Transverse colon (tissue), 4 donors: Measurements from ENCODE around the gene TMEM174. TPM values are rescaled to one million over a fixed set of nuclear protein-coding genes. Genes with fewer than 3 reads are reported as not detected.
A peak's percentile ranks its signal among the peaks of the same experiment; 100 is the strongest.

ENCODE experiments used
- DNase-seq: peaks from one replicate; pipeline ENCODE4 v3.0.0-alpha.2; 2019
- H3K27ac ChIP-seq, 4 donors: fragments of 200-600 bp; sonication (generic); 2 replicates each; pipeline ENCODE4 v1.5.1; 2016 to 2018; ENCODE audit warnings: inconsistent platforms in 4 of 4
- H3K27me3 ChIP-seq: fragments of 200-600 bp; sonication (generic); 2 replicates; pipeline ENCODE4 v1.5.1; 2017; ENCODE audit warnings: inconsistent platforms
- H3K36me3 ChIP-seq, 4 donors: fragments of 200-600 bp; sonication (generic); 2 replicates each; pipeline ENCODE4 v1.5.1; 2017 to 2019; ENCODE audit warnings: inconsistent platforms in 4 of 4
- H3K4me1 ChIP-seq, 4 donors: fragments of 200-600 bp; sonication (generic); 2 replicates each; pipeline ENCODE4 v1.5.1; 2017 to 2020; ENCODE audit warnings: inconsistent platforms in 4 of 4
- H3K4me3 ChIP-seq, 4 donors: fragments of 200-600 bp; sonication (generic); 1 replicate in 1 of 4; 2 replicates in 3 of 4; pipeline versions ENCODE4 v1.5.1 to v1.6.1; 2017 to 2019; ENCODE audit warnings: inconsistent platforms in 4 of 4
- H3K9me3 ChIP-seq, 2 donors: fragments of 200-600 bp; sonication (generic); 2 replicates each; pipeline ENCODE4 v1.5.1; 2017 to 2019; ENCODE audit warnings: inconsistent platforms in 2 of 2
- CTCF ChIP-seq, 5 experiments: fragments of 200-600 bp in 3 of 5; fragments of 450-650 bp in 2 of 5; sonication (generic) in 3 of 5; IDR thresholded peaks; 1 replicate in 2 of 5; 2 replicates in 3 of 5; pipeline ENCODE4 v1.5.1; 2016 to 2017; ENCODE audit warnings: antibody characterized with exemption in 5 of 5, inconsistent platforms in 3 of 5, mild to moderate bottlenecking in 2 of 5, moderate library complexity in 1 of 5
- EP300 ChIP-seq: sonication (generic); formaldehyde crosslinking; IDR thresholded peaks from one replicate; pipeline ENCODE4 v1.6.1; 2017; ENCODE audit warnings: antibody characterized with exemption, low read depth
- POLR2A ChIP-seq: fragments of 450-650 bp; IDR thresholded peaks from one replicate; pipeline ENCODE4 v1.6.1; 2016; ENCODE audit warnings: antibody characterized with exemption, mild to moderate bottlenecking, moderate library complexity
- POLR2AphosphoS5 ChIP-seq, 3 donors: sonication (generic); formaldehyde crosslinking; IDR thresholded peaks; one replicate each; pipeline ENCODE4 v1.6.1; 2016; ENCODE audit warnings: antibody characterized with exemption in 3 of 3
- WGBS, 2 donors: methylation state at CpG; one replicate each; pipeline ENCODE4 v1.1.5; 2018; ENCODE audit warnings: low coverage in 1 of 2; 5-methylcytosine and 5-hydroxymethylcytosine counted together
- in situ Hi-C, 4 donors: fragments of 200-750 bp; cut with MboI; loops; one replicate each; pipeline versions ENCODE4 v1.15.0 to v1.15.1; 2017; ENCODE audit warnings: low sequenced_read_pairs in 3 of 4, low pct_ligation_motif_present in 1 of 4, low pct_unique_long_range_greater_than_20kb in 1 of 4
- intact Hi-C: fragments of 100-400 bp; cut with DNase I; formaldehyde crosslinking; loops from one replicate; pipeline ENCODE4 v1.15.1; 2023; ENCODE audit warnings: low total_unique reads
- total RNA-seq, 4 donors: library from RNA; depleted of rRNA; stranded (reverse); fragments of >200 nt; gene quantifications; one replicate each; pipeline ENCODE4 v1.1.0, GENCODE V29; 2016

Gene TMEM174
- total RNA-seq, 4 donors from 2014 or later, result 0.64 TPM; not detected in 3

GRCh38 chr5:73130811-73131210, 42.2 kb upstream of the TMEM174 start:
- Histone ChIP-seq H3K4me1 (peaks cover 0 to 29% (median 7%) of the 10 kb centered on the region in 4 donors), H3K4me3 (no peak overlapping the region), H3K27ac (no peak overlapping the region), H3K36me3 (no peaks in the 10 kb centered on the region), H3K27me3 (no peaks in the 10 kb centered on the region), H3K9me3 (no peaks in the 10 kb centered on the region)
- DNase-seq, result no peak
- intact Hi-C loops, result no loop called here
- TF ChIP-seq POLR2A (no peak), CTCF (IDR thresholded peaks at IDR 0.05) (no peak), EP300 (no peak), POLR2AphosphoS5 (IDR thresholded peaks at IDR 0.05) (no peak)
- in situ Hi-C loops, result no loop called here
- 87% methylated on average over 1 of the region's 1 CpG; no CpG with 5 or more reads in 1 of the 2 donors for WGBS, 2 donors

- Histone ChIP-seq H3K27me3 (no peaks in the 10 kb centered on the region), H3K4me1 (peaks cover 0 to 26% (median 7%) of the 10 kb centered on the region in 4 donors), H3K4me3 (no peak overlapping the region), H3K9me3 (no peaks in the 10 kb centered on the region), H3K36me3 (no peaks in the 10 kb centered on the region), H3K27ac (peak overlapping the region in 2 of 4 donors; percentile 21)
- TF ChIP-seq POLR2AphosphoS5 (IDR thresholded peaks at IDR 0.05) (peak in 1 of 3 donors; percentile 13), POLR2A (no peak)
- intact Hi-C loops, result no loop called here
- in situ Hi-C loops, result no loop called here
- no peak for DNase-seq
- WGBS, 2 donors, result 66 to 73% methylated on average over 3 of the region's 3 CpGs
Measured at GRCh38 chr5:73131711-73132425, 41.1 kb upstream of the TMEM174 start.

- Histone ChIP-seq H3K36me3 (no peaks in the 10 kb centered on the region), H3K9me3 (no peaks in the 10 kb centered on the region), H3K27ac (no peak overlapping the region), H3K4me3 (no peak overlapping the region), H3K4me1 (peaks cover 0 to 26% (median 7%) of the 10 kb centered on the region in 4 donors), H3K27me3 (no peaks in the 10 kb centered on the region)
- intact Hi-C loops (no loop called here), in situ Hi-C loops (no loop called here)
- 61 to 79% methylated on average over 2 of the region's 2 CpGs for WGBS, 2 donors
- TF ChIP-seq POLR2AphosphoS5 (IDR thresholded peaks at IDR 0.05) (no peak), CTCF (IDR thresholded peaks at IDR 0.05) (no peak), POLR2A (no peak)
- no peak for DNase-seq
Measured at GRCh38 chr5:73132759-73133158, 40.2 kb upstream of the TMEM174 start.

- no peak overlapping the region for H3K4me3 ChIP-seq
- no peak overlapping the region for H3K27ac ChIP-seq
- intact Hi-C loops, result no loop called here
- H3K36me3 ChIP-seq, result no peaks in the 10 kb centered on the region
- H3K9me3 ChIP-seq, result no peaks in the 10 kb centered on the region
- WGBS, 2 donors, result 94 to 100% methylated on average over 2 to 3 of the region's 3 CpGs
- TF ChIP-seq POLR2A (no peak), EP300 (no peak)
- in situ Hi-C loops, result no loop called here
- no peak for DNase-seq
- H3K4me1 ChIP-seq, result peaks cover 0 to 27% (median 9%) of the 10 kb centered on the region in 4 donors
- no peaks in the 10 kb centered on the region for H3K27me3 ChIP-seq
Measured at GRCh38 chr5:73135021-73135420, 38.0 kb upstream of the TMEM174 start.

GRCh38 chr5:73135429-73136054, 37.5 kb upstream of the TMEM174 start:
- Histone ChIP-seq H3K9me3 (no peaks in the 10 kb centered on the region), H3K4me3 (no peak overlapping the region), H3K27ac (no peak overlapping the region), H3K4me1 (peaks cover 0 to 24% (median 9%) of the 10 kb centered on the region in 4 donors), H3K27me3 (no peaks in the 10 kb centered on the region), H3K36me3 (no peaks in the 10 kb centered on the region)
- peak in 3 of 5 experiments; percentile 23 to 35 (median 31) for TF ChIP-seq CTCF (IDR thresholded peaks at IDR 0.05)
- TF ChIP-seq POLR2AphosphoS5 (IDR thresholded peaks at IDR 0.05), result no peak
- WGBS, 2 donors, result 60% methylated on average over 6 of the region's 6 CpGs; no CpG with 5 or more reads in 1 of the 2 donors
- DNase-seq, result no peak
- intact Hi-C loops, result no loop called here
- in situ Hi-C loops, result no loop called here
